Neural crest cell (in vitro differentiated cells): Measurements from ENCODE around the gene RERE. TPM values are rescaled to one million over a fixed set of nuclear protein-coding genes. Genes with fewer than 3 reads are reported as not detected.

Source experiments
- DNase-seq: peaks from one replicate; pipeline ENCODE4 v3.0.0; 2021; ENCODE audit warnings: low read depth, mixed read lengths, low spot score
- H3K27ac Mint-ChIP-seq: one replicate; pipeline ENCODE4 v1.8.0; 2021; ENCODE audit warnings: mild to moderate bottlenecking, mixed read lengths; ENCODE audit not compliant: unreplicated experiment
- H3K27me3 Mint-ChIP-seq: 2 replicates; pipeline ENCODE4 v1.8.0; 2021; ENCODE audit warnings: low read depth, mild to moderate bottlenecking, mixed read lengths
- H3K36me3 Mint-ChIP-seq: 2 replicates; pipeline ENCODE4 v1.8.0; 2021; ENCODE audit warnings: low read depth, mild to moderate bottlenecking, mixed read lengths
- H3K4me1 Mint-ChIP-seq: 2 replicates; pipeline ENCODE4 v1.8.0; 2021; ENCODE audit warnings: mixed read lengths
- H3K4me3 Mint-ChIP-seq: one replicate; pipeline ENCODE4 v1.8.0; 2021; ENCODE audit warnings: mild to moderate bottlenecking, mixed read lengths
- H3K9me3 Mint-ChIP-seq: 2 replicates; pipeline ENCODE4 v1.8.0; 2021; ENCODE audit warnings: mixed read lengths
- CTCF ChIP-seq: fragments of 200-600 bp; sonication (generic); conservative IDR thresholded peaks from 2 replicates; pipeline ENCODE4 v1.5.0; 2021; ENCODE audit warnings: antibody characterized with exemption, mild to moderate bottlenecking
- total RNA-seq: library from RNA; stranded (reverse); gene quantifications from 2 replicates; pipeline ENCODE4 v1.2.1, GENCODE V29; 2021

The RERE gene
- total RNA-seq, 1 donor from 2014 or later: 122 TPM

GRCh38 chr1:8794605-8795004, 22.8 kb downstream of the RERE start:
- Mint-ChIP-seq H3K27ac (no peak overlapping the region), H3K36me3 (no peaks in the 10 kb centered on the region), H3K4me1 (peaks cover 7% of the 10 kb centered on the region), H3K4me3 (no peak overlapping the region), H3K27me3 (no peaks in the 10 kb centered on the region), H3K9me3 (no peaks in the 10 kb centered on the region)
- no peak for TF ChIP-seq CTCF
- DNase-seq: no peak

- Mint-ChIP-seq H3K9me3 (no peaks in the 10 kb centered on the region), H3K4me1 (peaks cover 7% of the 10 kb centered on the region), H3K36me3 (no peaks in the 10 kb centered on the region), H3K27ac (no peak overlapping the region), H3K27me3 (no peaks in the 10 kb centered on the region), H3K4me3 (no peak overlapping the region)
- DNase-seq: no peak
- TF ChIP-seq CTCF: no peak
These were observed 25.6 kb downstream of the RERE start for GRCh38 chr1:8791819-8792218.

GRCh38 chr1:8790987-8791386, 26.5 kb downstream of the RERE start:
- H3K4me3 Mint-ChIP-seq: no peak overlapping the region
- H3K9me3 Mint-ChIP-seq: no peaks in the 10 kb centered on the region
- TF ChIP-seq CTCF: no peak
- H3K4me1 Mint-ChIP-seq: peaks cover 3% of the 10 kb centered on the region
- no peaks in the 10 kb centered on the region for H3K36me3 Mint-ChIP-seq
- no peak overlapping the region for H3K27ac Mint-ChIP-seq
- H3K27me3 Mint-ChIP-seq: no peaks in the 10 kb centered on the region
- DNase-seq: no peak

GRCh38 chr1:8790478-8790877, 27.0 kb downstream of the RERE start:
- no peak overlapping the region for H3K4me3 Mint-ChIP-seq
- TF ChIP-seq CTCF: no peak
- peaks cover 3% of the 10 kb centered on the region for H3K4me1 Mint-ChIP-seq
- H3K27me3 Mint-ChIP-seq: no peaks in the 10 kb centered on the region
- no peak overlapping the region for H3K27ac Mint-ChIP-seq
- DNase-seq: no peak
- H3K9me3 Mint-ChIP-seq: no peaks in the 10 kb centered on the region
- H3K36me3 Mint-ChIP-seq: no peaks in the 10 kb centered on the region

- Mint-ChIP-seq H3K27me3 (no peaks in the 10 kb centered on the region), H3K9me3 (no peaks in the 10 kb centered on the region), H3K36me3 (no peaks in the 10 kb centered on the region), H3K4me1 (peaks cover 3% of the 10 kb centered on the region), H3K4me3 (no peak overlapping the region), H3K27ac (no peak overlapping the region)
- TF ChIP-seq CTCF: no peak
- DNase-seq: no peak
These were observed 27.9 kb downstream of the RERE start for GRCh38 chr1:8789314-8790214.
